H9 (cell line): ENCODE results near the gene XBP1. TPM values are rescaled to one million over a fixed set of nuclear protein-coding genes. Genes with fewer than 3 reads are reported as not detected.
A peak's percentile ranks its signal among the peaks of the same experiment; 100 is the strongest.
"Not testable (repeated sequence)": the region's sequence is repeated elsewhere in the genome, so short reads cannot be mapped to it uniquely, and the experiment has no call there.

Source experiments
- DNase-seq: peaks from one replicate; pipeline ENCODE4 v3.0.0-alpha.2; 2017
- H2AFZ ChIP-seq: one replicate; pipeline ENCODE4 v1.6.1; 2013; ENCODE audit warnings: mild to moderate bottlenecking, low read length, control low read depth, moderate library complexity
- H2AK5ac ChIP-seq: 2 replicates; pipeline ENCODE4 v1.6.1; 2013; ENCODE audit warnings: low read length, control low read depth, mixed read lengths; ENCODE audit not compliant: insufficient read length
- H2BK120ac ChIP-seq: one replicate; pipeline ENCODE4 v1.6.1; 2013; ENCODE audit warnings: low read depth, mild to moderate bottlenecking, low read length, control low read depth, inconsistent platforms; ENCODE audit not compliant: poor library complexity, severe bottlenecking
- H2BK12ac ChIP-seq: 2 replicates; pipeline ENCODE4 v1.6.1; 2013; ENCODE audit warnings: low read length, control low read depth, mixed read lengths, low read depth; ENCODE audit not compliant: insufficient read length
- H2BK15ac ChIP-seq: 2 replicates; pipeline ENCODE4 v1.6.1; 2013; ENCODE audit warnings: low read depth, low read length, control low read depth
- H2BK20ac ChIP-seq: one replicate; pipeline ENCODE4 v1.6.1; 2013; ENCODE audit warnings: low read depth, mild to moderate bottlenecking, low read length, control low read depth, inconsistent platforms; ENCODE audit not compliant: poor library complexity, severe bottlenecking
- H2BK5ac ChIP-seq: 2 replicates; pipeline ENCODE4 v1.6.1; 2013; ENCODE audit warnings: low read length, control low read depth, mixed read lengths; ENCODE audit not compliant: insufficient read length
- H3K14ac ChIP-seq: 2 replicates; pipeline ENCODE4 v1.6.1; 2013; ENCODE audit warnings: low read length, control low read depth; ENCODE audit not compliant: insufficient read depth
- H3K18ac ChIP-seq: 2 replicates; pipeline ENCODE4 v1.6.1; 2013; ENCODE audit warnings: low read depth, mild to moderate bottlenecking, mixed read lengths, low read length, control low read depth; ENCODE audit not compliant: insufficient read length
- H3K23ac ChIP-seq: 2 replicates; pipeline ENCODE4 v1.6.1; 2013; ENCODE audit warnings: low read length, control low read depth, mixed read lengths, low read depth; ENCODE audit not compliant: insufficient read length
- H3K23me2 ChIP-seq: 2 replicates; pipeline ENCODE4 v1.6.1; 2013; ENCODE audit warnings: low read depth, mild to moderate bottlenecking, mixed read lengths, low read length, control low read depth; ENCODE audit not compliant: insufficient read length, poor library complexity, severe bottlenecking
- H3K27ac ChIP-seq: 2 replicates; pipeline ENCODE4 v1.5.1; 2013; ENCODE audit warnings: low read length, control low read depth, mixed read lengths, low read depth; ENCODE audit not compliant: insufficient read length
- H3K27me3 ChIP-seq: 2 replicates; pipeline ENCODE4 v1.6.1; 2013; ENCODE audit warnings: low read length, control low read depth, inconsistent platforms; ENCODE audit not compliant: insufficient read depth
- H3K4ac ChIP-seq: 2 replicates; pipeline ENCODE4 v1.6.1; 2013; ENCODE audit warnings: low read depth, mild to moderate bottlenecking, control low read depth, inconsistent platforms, low read length, moderate library complexity
- H3K4me1 ChIP-seq: 2 replicates; pipeline ENCODE4 v1.6.1; 2013; ENCODE audit warnings: low read length, control low read depth, inconsistent platforms; ENCODE audit not compliant: insufficient read depth
- H3K4me2 ChIP-seq: 2 replicates; pipeline ENCODE4 v1.6.1; 2013; ENCODE audit warnings: low read length, control low read depth, mixed read lengths; ENCODE audit not compliant: insufficient read length, insufficient read depth
- H3K56ac ChIP-seq: 2 replicates; pipeline ENCODE4 v1.6.1; 2013; ENCODE audit warnings: low read depth, mild to moderate bottlenecking, mixed read lengths, low read length, control low read depth; ENCODE audit not compliant: insufficient read length
- H3K79me1 ChIP-seq: 2 replicates; pipeline ENCODE4 v1.6.1; 2013; ENCODE audit warnings: low read depth, mild to moderate bottlenecking, moderate library complexity, low read length, control low read depth, inconsistent platforms; ENCODE audit not compliant: insufficient read depth, poor library complexity, severe bottlenecking
- H3K79me2 ChIP-seq: 2 replicates; pipeline ENCODE4 v1.6.1; 2013; ENCODE audit warnings: low read length, control low read depth, inconsistent platforms; ENCODE audit not compliant: insufficient read depth
- H3K9ac ChIP-seq: 2 replicates; pipeline ENCODE4 v1.6.1; 2013; ENCODE audit warnings: low read length, control low read depth, mixed read lengths; ENCODE audit not compliant: insufficient read length; ENCODE audit errors: extremely low read depth
- H3K9me3 ChIP-seq: one replicate; pipeline ENCODE4 v1.6.1; 2013; ENCODE audit warnings: low read depth, low read length, inconsistent platforms; ENCODE audit not compliant: control insufficient read depth
- H3T11ph ChIP-seq: one replicate; pipeline ENCODE4 v1.6.1; 2013; ENCODE audit warnings: mild to moderate bottlenecking, low read length, control low read depth, inconsistent platforms
- H4K20me1 ChIP-seq: one replicate; pipeline ENCODE4 v1.6.1; 2013; ENCODE audit not compliant: control insufficient read depth, insufficient read length, insufficient read depth
- H4K5ac ChIP-seq: 2 replicates; pipeline ENCODE4 v1.6.1; 2013; ENCODE audit warnings: low read depth, mild to moderate bottlenecking, mixed read lengths, low read length, control low read depth; ENCODE audit not compliant: insufficient read length
- H4K8ac ChIP-seq: replicated peaks from 2 replicates; pipeline ENCODE4 v1.6.1; 2013; ENCODE audit warnings: low read length, control low read depth, mixed read lengths, low read depth; ENCODE audit not compliant: insufficient read length
- H4K91ac ChIP-seq: 2 replicates; pipeline ENCODE4 v1.6.1; 2013; ENCODE audit warnings: low read depth, mild to moderate bottlenecking, moderate library complexity, mixed read lengths, low read length, control low read depth; ENCODE audit not compliant: insufficient read length
- H3K27ac Mint-ChIP-seq, 3 experiments: 2 replicates in 2 of 3; 3 replicates in 1 of 3; pipeline ENCODE4 v1.8.0; 2020 to 2021; ENCODE audit warnings: mixed read lengths in 3 of 3, mild to moderate bottlenecking in 1 of 3, moderate library complexity in 1 of 3
- H3K27me3 Mint-ChIP-seq: 2 replicates; pipeline ENCODE4 v1.8.0; 2021; ENCODE audit warnings: low read depth, mild to moderate bottlenecking, moderate library complexity, mixed read lengths
- H3K36me3 Mint-ChIP-seq, 3 experiments: 2 replicates in 2 of 3; 3 replicates in 1 of 3; pipeline ENCODE4 v1.8.0; 2020 to 2021; ENCODE audit warnings: low read depth in 3 of 3, mixed read lengths in 3 of 3; ENCODE audit not compliant: insufficient read depth in 1 of 3
- H3K4me1 Mint-ChIP-seq, 2 experiments: 2 replicates each; pipeline ENCODE4 v1.8.0; 2020; ENCODE audit warnings: mixed read lengths in 2 of 2
- H3K4me3 Mint-ChIP-seq, 2 experiments: 2 replicates in 1 of 2; 3 replicates in 1 of 2; pipeline ENCODE4 v1.8.0; 2020 to 2021; ENCODE audit warnings: mild to moderate bottlenecking in 2 of 2, mixed read lengths in 2 of 2, moderate library complexity in 1 of 2
- H3K9me3 Mint-ChIP-seq, 2 experiments: 2 replicates in 1 of 2; 3 replicates in 1 of 2; pipeline ENCODE4 v1.8.0; 2020; ENCODE audit warnings: mild to moderate bottlenecking in 2 of 2, mixed read lengths in 2 of 2, moderate library complexity in 1 of 2
- CTCF ChIP-seq: fragments of 200-600 bp; sonication (generic); conservative IDR thresholded peaks from 3 replicates; pipeline ENCODE4 v1.8.0; 2021; ENCODE audit warnings: antibody characterized with exemption, mild to moderate bottlenecking
- WGBS: extraction: QIAGEN DNeasy Blood & Tissue Kit; methylation state at CpG from one replicate; pipeline ENCODE4 v1.1.7; 2013; ENCODE audit warnings: missing lambda C conversion rate, low lambda C conversion rate, mixed read lengths; ENCODE audit not compliant: insufficient read length; ENCODE audit errors: extremely low coverage; 5-methylcytosine and 5-hydroxymethylcytosine counted together
- total RNA-seq: library from RNA; stranded (reverse); gene quantifications from 2 replicates; pipeline ENCODE4 v1.2.1, GENCODE V29; 2021

XBP1 gene
- total RNA-seq, 1 experiment from 2014 or later: 114 TPM

DNA sequence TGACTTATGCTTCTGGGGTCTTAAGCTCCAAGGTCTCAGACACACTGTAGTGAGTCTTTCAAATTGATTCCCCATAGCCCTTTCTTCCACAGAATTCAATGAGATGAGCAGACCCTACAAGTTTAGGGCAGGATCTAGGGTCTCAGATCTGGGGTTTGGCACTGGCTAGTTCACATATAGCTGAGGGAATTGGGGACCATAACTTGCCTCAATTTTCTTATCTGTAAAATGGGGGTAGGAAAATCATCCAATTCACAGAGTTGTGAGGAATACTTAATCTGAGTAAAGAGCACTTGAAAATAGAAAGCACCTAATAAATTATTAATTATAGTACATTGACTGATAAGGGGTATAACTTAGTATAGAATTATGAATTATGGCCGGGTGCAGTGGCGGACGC lies 33.7 kb downstream of the XBP1 start:
- Mint-ChIP-seq H3K9me3 (peaks cover 3 to 9% of the 10 kb centered on the region in 2 experiments), H3K36me3 (peaks cover 0 to 1% (median 0%) of the 10 kb centered on the region in 3 experiments; a peak in 3 of 7 replicates), H3K4me1 (peaks cover 5 to 6% of the 10 kb centered on the region in 2 experiments; a peak in 3 of 4 replicates), H3K27me3 (no peaks in the 10 kb centered on the region; the same call in 1 of the 2 replicates), H3K27ac (no peak overlapping the region), H3K4me3 (no peak overlapping the region)
- Histone ChIP-seq H4K8ac (no peak overlapping the region), H3K23ac (no peak overlapping the region), H3K4me1 (no peaks in the 10 kb centered on the region; the same call in 1 of the 2 replicates), H2BK5ac (no peak overlapping the region), H3K79me2 (no peaks in the 10 kb centered on the region), H3K79me1 (no peaks in the 10 kb centered on the region), H3T11ph (no peak overlapping the region), H2BK20ac (no peak overlapping the region), H2BK120ac (no peak overlapping the region), H3K9ac (no peak overlapping the region), H3K18ac (no peak overlapping the region), H2BK12ac (no peak overlapping the region), H3K56ac (no peak overlapping the region), H4K20me1 (no peaks in the 10 kb centered on the region), H3K27ac (no peak overlapping the region), H4K5ac (no peak overlapping the region), H2AK5ac (no peak overlapping the region), H2AFZ (no peak overlapping the region), H3K9me3 (no peaks in the 10 kb centered on the region), H3K14ac (no peak overlapping the region), H3K27me3 (no peaks in the 10 kb centered on the region), H3K4ac (no peak overlapping the region), H2BK15ac (no peak overlapping the region), H4K91ac (no peak overlapping the region), H3K23me2 (no peaks in the 10 kb centered on the region), H3K4me2 (no peak overlapping the region)
- no peak for DNase-seq
- no peak for TF ChIP-seq CTCF
- no CpG with 5 or more reads among the region's 3 CpGs for WGBS

DNA sequence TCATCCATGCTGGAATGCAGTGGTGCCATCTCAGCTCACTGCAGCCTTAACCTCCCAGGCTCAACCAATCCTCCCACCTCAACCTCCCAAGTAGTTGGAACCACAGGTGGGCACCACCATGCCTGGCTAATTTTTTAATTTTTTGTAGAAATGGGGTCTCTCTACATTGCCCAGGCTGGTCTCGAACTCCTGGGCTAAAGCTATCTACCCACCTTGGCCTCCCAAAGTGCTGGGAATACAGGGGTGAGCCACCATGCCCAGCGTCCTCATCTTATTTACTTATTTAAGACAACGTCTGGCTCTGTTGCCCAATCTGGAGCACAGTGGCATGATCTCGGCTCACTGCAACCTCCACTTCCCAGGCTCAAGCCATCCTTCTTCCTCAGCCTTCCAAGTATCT lies 38.4 kb downstream of the XBP1 start:
- H3K9me3 Mint-ChIP-seq: peaks cover 10 to 11% of the 10 kb centered on the region in 2 experiments; a peak in 4 of 5 replicates
- peaks cover 20 to 25% of the 10 kb centered on the region in 2 experiments for H3K4me1 Mint-ChIP-seq
- not testable (repeated sequence) for H3K18ac ChIP-seq, H3K4me3 Mint-ChIP-seq, H2BK5ac ChIP-seq, H3K56ac ChIP-seq, H3K27me3 Mint-ChIP-seq, H3K9ac ChIP-seq, H3K79me1 ChIP-seq, H3K79me2 ChIP-seq, H4K20me1 ChIP-seq, H2AFZ ChIP-seq, H4K91ac ChIP-seq, H3K4me1 ChIP-seq, H3K4ac ChIP-seq, H2BK12ac ChIP-seq, DNase-seq, H3K9me3 ChIP-seq, H3K23me2 ChIP-seq, H2AK5ac ChIP-seq, H3K27me3 ChIP-seq, H4K5ac ChIP-seq, H3K23ac ChIP-seq, H3K4me2 ChIP-seq, H3T11ph ChIP-seq, H2BK15ac ChIP-seq, H4K8ac ChIP-seq, H2BK120ac ChIP-seq, H3K27ac ChIP-seq, H3K14ac ChIP-seq
- peaks cover 8 to 10% (median 9%) of the 10 kb centered on the region in 3 experiments for H3K36me3 Mint-ChIP-seq
- H2BK20ac ChIP-seq: peak overlapping the region; percentile 76
- no CpG with 5 or more reads among the region's 4 CpGs for WGBS
- H3K27ac Mint-ChIP-seq: peak overlapping the region in 1 of 3 experiments; percentile 96; a peak in 1 of 7 replicates
